Hematopoietic multipotent progenitor cell treated with erythropoietin and hydrocortisone succinate and interleukin-3 and kit ligand, for 17 days (in vitro differentiated cells): ENCODE data around the gene CTSE.
A peak's percentile ranks its signal among the peaks of the same experiment; 100 is the strongest.

ENCODE experiments used
- DNase-seq: peaks from one replicate; pipeline ENCODE4 v3.0.0-alpha.2; 2015; ENCODE audit warnings: low spot score

CTSE gene

GRCh38 chr1:206049919-206050600 lies 26.4 kb upstream of the CTSE start:
- DNase-seq: no peak

DNA sequence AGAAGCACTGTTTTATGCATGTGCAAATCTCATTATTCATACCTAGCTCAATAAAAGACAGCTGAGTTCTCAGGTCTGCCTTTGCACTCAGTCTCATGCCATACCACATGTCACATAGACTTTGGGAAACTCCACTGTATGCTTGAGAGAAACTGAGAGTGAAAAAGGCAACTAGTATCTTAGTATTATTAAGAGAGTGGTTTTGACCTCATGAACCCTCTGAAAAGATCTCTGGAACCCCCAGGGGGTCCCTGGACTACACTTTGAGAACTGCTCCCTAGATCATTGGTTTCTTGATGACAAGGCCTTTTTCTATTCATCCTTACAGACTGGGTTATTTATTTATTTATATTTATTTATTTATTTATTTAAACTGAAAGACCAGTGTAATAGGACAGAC lies 25.6 kb upstream of the CTSE start:
- no peak for DNase-seq

- DNase-seq: no peak
Observed at GRCh38 chr1:206048582-206048981, 24.9 kb upstream of the CTSE start.

GRCh38 chr1:206047271-206047670 lies 23.6 kb upstream of the CTSE start:
- no peak for DNase-seq

DNA sequence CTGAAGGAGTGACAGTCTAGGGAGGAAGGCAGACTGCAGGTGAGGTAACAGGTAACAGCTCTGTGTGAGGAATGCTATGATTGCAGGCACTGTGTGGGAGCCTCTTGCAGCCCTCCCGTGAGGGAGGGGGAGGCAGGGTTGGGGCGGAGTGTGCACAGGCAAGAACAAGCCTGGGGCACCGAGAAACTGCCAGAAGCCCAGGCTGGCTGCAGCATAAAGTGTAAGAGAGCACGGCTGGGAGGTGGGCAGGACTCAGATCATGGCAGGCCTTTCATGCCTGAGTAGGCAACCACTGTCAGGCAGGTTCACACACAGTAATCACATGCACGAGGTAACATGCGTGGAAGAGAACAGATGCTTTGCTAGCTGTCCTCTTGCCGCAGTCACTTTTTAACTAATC lies 17.9 kb upstream of the CTSE start:
- no peak for DNase-seq

GRCh38 chr1:206040328-206040727 lies 16.6 kb upstream of the CTSE start:
- DNase-seq: no peak

DNA sequence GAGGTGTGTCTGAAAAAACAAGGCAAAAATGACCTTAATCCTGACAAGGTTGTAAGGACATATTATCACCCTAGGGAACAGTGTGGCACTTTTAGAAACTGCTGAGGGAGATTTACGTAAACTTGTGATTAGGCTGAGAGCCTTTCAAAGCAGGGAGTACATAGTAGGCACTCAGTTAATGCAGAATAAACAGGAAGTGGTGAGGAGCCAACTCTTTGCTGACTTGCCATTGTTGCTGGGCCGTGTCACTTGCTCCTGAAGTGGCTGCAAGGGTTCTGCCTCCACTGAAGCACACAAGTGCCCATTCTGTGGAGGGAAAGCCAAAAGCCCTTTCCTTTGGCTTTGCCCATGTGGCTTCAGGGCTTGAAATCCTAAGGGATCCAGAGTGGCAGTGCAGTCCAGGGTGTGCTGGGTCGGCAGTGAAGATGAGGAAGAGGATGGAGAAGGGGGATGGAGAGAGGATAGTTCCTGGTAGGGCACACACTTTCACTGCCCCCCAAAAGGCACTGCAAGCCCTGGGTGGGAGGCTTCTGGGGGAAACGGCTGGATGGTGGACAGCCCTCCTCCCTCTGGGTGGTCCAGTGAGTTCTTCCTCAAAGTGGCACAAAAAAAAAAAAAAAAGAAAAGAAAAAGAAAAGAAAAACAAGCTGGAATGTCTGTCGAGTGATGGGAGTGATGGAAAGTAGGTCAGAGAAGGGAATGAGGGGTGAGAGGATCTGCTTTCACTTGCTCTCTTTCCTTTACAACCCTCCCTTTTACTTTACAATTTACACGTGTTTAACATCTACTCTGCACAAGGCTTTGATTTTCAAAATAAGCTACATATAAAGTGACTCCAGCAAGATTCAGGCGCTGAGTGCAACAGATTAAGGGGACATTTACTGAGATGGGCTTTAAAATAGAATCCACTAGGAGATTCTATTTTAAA lies 15.6 kb upstream of the CTSE start:
- no peak for DNase-seq

DNA sequence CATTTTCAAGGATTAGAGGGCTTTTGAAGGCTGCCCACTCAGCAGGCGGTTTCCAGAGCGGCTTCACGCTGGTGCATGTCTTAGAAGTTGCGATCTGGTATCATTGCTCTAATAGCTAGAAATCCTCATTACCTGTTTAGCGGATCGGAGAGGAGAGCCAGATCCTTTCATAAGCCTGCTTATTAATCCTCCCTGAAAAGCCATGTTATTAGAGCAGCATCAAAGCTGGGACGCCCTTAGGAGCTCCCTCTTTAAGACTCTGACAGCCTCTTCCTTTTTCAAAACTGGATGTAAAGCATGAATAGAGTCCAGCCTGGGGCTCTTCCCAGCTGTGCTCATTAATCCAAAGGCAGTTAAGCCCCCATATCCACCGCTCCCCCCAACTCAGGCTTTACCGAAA lies 13.9 kb upstream of the CTSE start:
- DNase-seq: no peak

DNA sequence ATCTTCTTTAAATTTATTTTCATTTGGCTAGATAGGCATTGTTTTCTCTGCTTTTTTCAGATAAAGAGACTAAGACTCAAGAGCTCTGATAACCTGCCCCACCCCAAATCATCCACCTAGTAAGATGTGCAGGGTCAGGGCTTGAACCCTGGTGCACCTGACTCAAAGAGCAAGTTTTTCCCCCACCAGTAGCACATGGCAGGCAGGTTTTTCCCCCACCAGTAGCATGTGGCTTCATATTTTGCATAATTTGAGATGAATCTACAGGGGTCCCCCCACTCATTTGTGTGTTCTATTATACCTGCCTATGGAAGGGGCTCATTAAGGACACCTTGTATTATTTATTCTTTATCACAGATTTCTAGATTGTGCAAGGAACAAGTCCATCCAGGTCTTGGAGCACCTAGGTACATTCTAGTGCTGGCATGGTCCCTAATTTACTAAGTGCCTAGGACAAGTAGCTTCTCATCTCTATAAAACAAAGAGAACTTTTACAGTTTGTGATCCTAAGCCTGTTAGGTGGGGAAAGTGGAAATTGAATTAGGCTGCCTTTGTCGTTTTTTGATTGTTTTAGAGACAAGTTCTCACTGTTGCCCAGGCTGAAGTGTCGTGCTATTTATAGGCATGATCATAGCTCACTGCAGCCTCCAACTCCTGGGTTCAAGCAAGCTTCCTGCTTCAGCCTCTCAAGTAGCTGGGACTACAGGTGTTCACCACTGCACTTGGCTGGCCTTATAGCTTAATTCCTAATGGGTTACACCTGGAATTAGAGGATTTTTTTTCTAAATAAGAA lies 13.2 kb upstream of the CTSE start:
- no peak for DNase-seq

DNA sequence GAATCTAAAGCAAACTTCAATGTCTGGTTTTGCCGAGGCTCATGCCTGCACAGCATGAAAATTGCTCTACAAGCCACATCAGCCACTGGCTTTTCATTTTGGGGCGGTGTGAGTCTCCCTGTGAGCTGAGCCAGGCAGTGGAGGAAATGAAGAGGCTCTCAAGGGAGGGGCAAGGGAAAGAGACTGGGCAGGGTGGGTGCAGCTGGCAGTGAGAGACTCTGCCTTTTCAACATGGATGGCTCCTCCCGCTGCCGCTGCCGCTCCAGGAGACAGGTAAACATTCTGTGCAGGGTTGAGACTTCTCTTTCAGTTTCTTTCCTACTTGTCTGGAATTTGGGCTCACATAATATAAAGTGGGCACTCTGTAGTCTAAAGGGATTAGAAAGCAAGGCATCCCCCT lies 11.3 kb upstream of the CTSE start:
- no peak for DNase-seq

GRCh38 chr1:206032380-206033140 lies 8.9 kb upstream of the CTSE start:
- no peak for DNase-seq

GRCh38 chr1:206030714-206031113 lies 7.0 kb upstream of the CTSE start:
- peak; percentile 58 for DNase-seq

GRCh38 chr1:206030191-206030590 lies 6.5 kb upstream of the CTSE start:
- DNase-seq: no peak

GRCh38 chr1:206029484-206029883 lies 5.8 kb upstream of the CTSE start:
- DNase-seq: no peak

- no peak for DNase-seq
Observed at GRCh38 chr1:206025283-206025820, 1.7 kb upstream of the CTSE start.

DNA sequence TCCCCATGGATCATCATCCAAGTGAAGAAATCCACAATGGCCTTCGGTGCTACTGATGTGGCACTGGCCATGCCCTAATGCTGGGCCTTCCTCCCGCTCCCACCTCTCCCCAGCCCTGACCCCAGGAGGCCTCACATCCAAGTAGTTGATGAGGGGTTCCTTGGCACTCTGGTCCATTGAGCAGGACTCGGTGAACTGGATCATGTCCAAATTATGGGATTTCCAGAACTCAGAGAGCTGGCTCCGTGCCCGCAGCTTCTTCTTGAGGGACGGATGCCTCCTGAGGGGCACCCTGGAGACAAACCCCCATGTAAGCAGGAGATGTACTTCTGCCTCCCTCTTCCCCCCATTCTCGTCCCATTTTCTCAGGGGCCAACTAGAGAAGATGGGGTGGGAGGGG lies 929 bp downstream of the CTSE start:
- no peak for DNase-seq

- DNase-seq: no peak
Observed at GRCh38 chr1:206021626-206022365, 1.9 kb downstream of the CTSE start.

GRCh38 chr1:206021008-206021625 lies 2.6 kb downstream of the CTSE start:
- peak; percentile 31 for DNase-seq

DNA sequence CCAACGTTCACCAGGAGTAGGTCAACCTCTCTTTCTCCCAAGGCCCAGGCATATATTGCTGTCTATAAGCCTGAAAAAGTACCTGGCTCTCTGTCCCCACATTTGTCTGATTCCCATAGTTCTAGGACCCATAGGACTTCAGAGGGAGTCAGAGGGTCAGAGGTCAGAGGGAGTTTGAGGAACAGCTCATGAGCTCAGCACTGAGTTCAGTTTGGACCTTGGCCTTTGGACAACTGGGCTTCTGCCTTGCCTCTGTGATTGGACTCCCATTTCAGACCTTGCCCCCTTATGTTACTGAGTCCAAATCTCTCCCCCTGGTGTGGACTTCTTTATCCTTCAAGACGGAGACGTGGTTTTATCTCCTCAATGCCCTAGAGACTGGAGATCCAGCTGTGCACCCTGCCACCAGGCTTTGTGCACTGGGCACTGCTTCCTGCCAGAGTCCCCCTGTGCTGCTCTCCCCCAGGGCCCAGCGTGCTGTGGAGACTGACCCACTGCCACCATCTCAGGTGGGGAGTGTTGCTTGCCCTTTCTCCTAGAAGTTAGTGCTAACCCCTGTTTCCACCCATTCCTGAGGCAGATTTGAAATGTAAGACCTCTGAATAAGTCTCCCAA lies 3.2 kb downstream of the CTSE start:
- DNase-seq: no peak

DNA sequence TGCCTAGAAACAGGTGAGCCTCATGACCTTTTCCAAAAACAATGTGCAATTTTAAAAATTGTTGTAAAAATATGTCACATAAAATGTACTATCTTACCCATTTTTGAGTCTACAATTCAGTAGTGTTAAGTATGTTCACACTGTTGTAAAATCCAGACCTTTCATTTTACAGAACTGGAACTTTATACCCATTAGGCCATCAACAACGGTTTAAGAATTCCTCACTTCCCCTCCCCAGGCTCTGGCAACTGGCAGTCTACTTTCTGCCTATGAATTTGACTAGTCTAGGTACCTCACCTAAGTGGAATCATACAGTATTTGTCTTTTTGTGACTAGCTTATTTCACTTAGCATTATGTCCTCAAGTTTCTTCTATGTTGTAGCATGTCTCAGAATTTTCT lies 8.6 kb downstream of the CTSE start:
- no peak for DNase-seq
